SH-SY5Y (cell line): ENCODE results near the gene TRMT44.

Experiments used
- GATA2 ChIP-seq: IDR thresholded peaks from 2 replicates; pipeline ENCODE4 v1.6.1; 2011; ENCODE audit warnings: mild to moderate bottlenecking, low read depth, low read length
- GATA3 ChIP-seq: IDR thresholded peaks from 2 replicates; pipeline ENCODE4 v1.6.1; 2011; ENCODE audit warnings: low read depth, mild to moderate bottlenecking, low read length, moderate library complexity

DNA sequence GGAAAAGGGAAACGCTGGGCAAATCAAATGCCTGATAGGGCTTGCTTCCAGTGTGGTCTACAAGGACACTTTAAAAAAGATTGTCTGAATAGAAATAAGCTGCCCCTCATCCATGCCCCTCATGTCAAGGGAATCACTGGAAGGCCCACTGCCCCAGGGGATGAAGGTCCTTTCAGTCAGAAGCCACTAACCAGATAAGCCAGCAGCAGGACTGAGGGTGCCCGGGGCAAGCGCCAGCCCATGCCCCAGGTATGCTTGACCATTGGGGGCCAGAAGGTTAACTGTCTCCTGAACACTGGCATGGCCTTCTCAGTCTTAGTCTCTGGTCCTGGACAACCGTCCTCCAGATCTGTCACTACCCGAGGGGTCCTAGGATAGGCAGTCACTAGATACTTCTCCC lies 17.8 kb upstream of the TRMT44 start:
- TF ChIP-seq GATA2 (no peak), GATA3 (no peak)
